H1 (cell line): ENCODE data around the gene GALNTL6. TPM values are rescaled to one million over a fixed set of nuclear protein-coding genes. Genes with fewer than 3 reads are reported as not detected.

Source experiments
- CTCF ChIA-PET: fragments of 300-600 bp; sonication (Branson Sonifier 250); formaldehyde crosslinking; loops from one replicate; lab custom pipeline; 2021; ENCODE audit not compliant: partially characterized antibody; lab: Charles Lee
- POLR2A ChIA-PET: fragments of 300-600 bp; sonication (Branson Sonifier 250); formaldehyde crosslinking; loops from one replicate; lab custom pipeline; 2021; ENCODE audit warnings: inconsistent platforms; ENCODE audit not compliant: partially characterized antibody; lab: Charles Lee
- DNase-seq, 2 experiments: peaks; one replicate each; pipeline versions ENCODE4 v3.0.0 to v3.0.0-alpha.2; 2010 to 2022; ENCODE audit warnings: low spot score in 2 of 2, low read depth in 1 of 2, mixed read lengths in 1 of 2
- FAIRE-seq: peaks from 2 replicates; lab custom pipeline; 2011; peaks lifted over from hg19 to GRCh38; lab: Jason Lieb, UNC
- H2AFZ ChIP-seq: 2 replicates; pipeline ENCODE4 v1.8.1; 2012; ENCODE audit warnings: low read length, inconsistent platforms
- H2AK5ac ChIP-seq: 2 replicates; pipeline ENCODE4 v1.6.1; 2013; ENCODE audit warnings: low read depth, low read length
- H2BK120ac ChIP-seq: replicated peaks from 2 replicates; pipeline ENCODE3; 2013; ENCODE audit warnings: low read depth, low read length, inconsistent platforms
- H2BK12ac ChIP-seq: 2 replicates; pipeline ENCODE4 v1.6.1; 2013; ENCODE audit warnings: low read depth, low read length
- H2BK15ac ChIP-seq: 2 replicates; pipeline ENCODE4 v1.6.1; 2013; ENCODE audit warnings: low read length
- H2BK20ac ChIP-seq: 2 replicates; pipeline ENCODE4 v1.6.1; 2013; ENCODE audit warnings: low read length
- H2BK5ac ChIP-seq: 2 replicates; pipeline ENCODE4 v1.6.1; 2013; ENCODE audit warnings: low read depth, low read length
- H3K14ac ChIP-seq: 2 replicates; pipeline ENCODE4 v1.6.1; 2013; ENCODE audit warnings: inconsistent platforms; ENCODE audit not compliant: insufficient read length
- H3K18ac ChIP-seq: 2 replicates; pipeline ENCODE4 v1.6.1; 2013; ENCODE audit warnings: low read length; ENCODE audit errors: extremely low read depth
- H3K23ac ChIP-seq: 2 replicates; pipeline ENCODE4 v1.6.1; 2013; ENCODE audit warnings: inconsistent platforms; ENCODE audit not compliant: insufficient read length
- H3K23me2 ChIP-seq: 2 replicates; pipeline ENCODE4 v1.6.1; 2013; ENCODE audit warnings: low read depth, low read length
- H3K27ac ChIP-seq: 2 replicates; pipeline ENCODE4 v1.6.1; 2011; ENCODE audit warnings: low read depth, low read length, inconsistent platforms
- H3K27me3 ChIP-seq, 4 experiments: replicated peaks in 1 of 4; 1 replicate in 1 of 4; 2 replicates in 3 of 4; pipeline versions ENCODE4 v1.6.1 to v1.8.1; 2011 to 2013; ENCODE audit warnings: low read length in 3 of 4, mild to moderate bottlenecking in 3 of 4, inconsistent platforms in 2 of 4, mixed read lengths in 2 of 4, moderate library complexity in 1 of 4; ENCODE audit not compliant: control insufficient read depth in 3 of 4, insufficient read depth in 3 of 4; ENCODE audit errors: extremely low read depth in 1 of 4
- H3K36me3 ChIP-seq, 4 experiments: 2 replicates each; pipeline versions ENCODE4 v1.6.1 to v1.8.1; 2011 to 2013; ENCODE audit warnings: mild to moderate bottlenecking in 4 of 4, low read length in 3 of 4, moderate library complexity in 2 of 4, control low read depth in 1 of 4, inconsistent platforms in 1 of 4; ENCODE audit not compliant: insufficient read depth in 4 of 4, control insufficient read depth in 2 of 4
- H3K4ac ChIP-seq: replicated peaks from 2 replicates; pipeline ENCODE3; 2013; ENCODE audit warnings: low read length, low read depth, mixed read lengths, inconsistent platforms; ENCODE audit not compliant: insufficient read length
- H3K4me1 ChIP-seq, 4 experiments: replicated peaks in 1 of 4; 1 replicate in 1 of 4; 2 replicates in 3 of 4; pipeline versions ENCODE4 v1.6.1 to v1.8.1; 2011 to 2013; ENCODE audit warnings: low read length in 3 of 4, inconsistent platforms in 2 of 4, mixed read lengths in 1 of 4; ENCODE audit not compliant: insufficient read depth in 4 of 4, control insufficient read depth in 3 of 4
- H3K4me2 ChIP-seq, 2 experiments: 2 replicates each; pipeline versions ENCODE4 v1.6.1 to v1.8.1; 2011 to 2013; ENCODE audit warnings: low read depth in 2 of 2, low read length in 2 of 2, control low read depth in 1 of 2, inconsistent platforms in 1 of 2, mild to moderate bottlenecking in 1 of 2; ENCODE audit not compliant: insufficient read depth in 1 of 2
- H3K4me3 ChIP-seq, 4 experiments: fragments of 200-600, 300-600 bp in 1 of 4; sonication (generic), shearing (Covaris generic), sonication (Bioruptor Twin) in 1 of 4; 2 replicates each; pipeline versions ENCODE4 v1.5.1 to v1.8.1; 2011 to 2016; ENCODE audit warnings: low read length in 4 of 4, low read depth in 3 of 4, control low read depth in 2 of 4, inconsistent platforms in 2 of 4, mild to moderate bottlenecking in 2 of 4, mixed read lengths in 1 of 4, moderate library complexity in 1 of 4; ENCODE audit not compliant: insufficient read depth in 2 of 4; ENCODE audit errors: extremely low read depth in 1 of 4
- H3K56ac ChIP-seq: replicated peaks from 2 replicates; pipeline ENCODE3; 2013; ENCODE audit warnings: low read depth, mild to moderate bottlenecking, mixed read lengths, low read length, inconsistent platforms; ENCODE audit not compliant: insufficient read length
- H3K79me1 ChIP-seq: 2 replicates; pipeline ENCODE4 v1.6.1; 2013; ENCODE audit warnings: low read depth, low read length, control low read depth
- H3K79me2 ChIP-seq, 2 experiments: 2 replicates each; pipeline versions ENCODE4 v1.6.1 to v1.8.1; 2012 to 2013; ENCODE audit warnings: low read length in 2 of 2, mild to moderate bottlenecking in 2 of 2, inconsistent platforms in 1 of 2; ENCODE audit not compliant: insufficient read depth in 2 of 2, control insufficient read depth in 1 of 2
- H3K9ac ChIP-seq, 4 experiments: replicated peaks in 1 of 4; 1 replicate in 1 of 4; 2 replicates in 3 of 4; pipeline versions ENCODE4 v1.6.1 to v1.8.1; 2011 to 2013; ENCODE audit warnings: low read depth in 3 of 4, low read length in 3 of 4, control low read depth in 2 of 4, mild to moderate bottlenecking in 2 of 4, moderate library complexity in 2 of 4, inconsistent platforms in 1 of 4; ENCODE audit errors: extremely low read depth in 1 of 4
- H3K9me3 ChIP-seq, 2 experiments: 2 replicates each; pipeline versions ENCODE4 v1.6.1 to v1.8.1; 2012 to 2013; ENCODE audit warnings: mild to moderate bottlenecking in 2 of 2, moderate library complexity in 2 of 2, control low read depth in 1 of 2, inconsistent platforms in 1 of 2, low read depth in 1 of 2, low read length in 1 of 2, mixed read lengths in 1 of 2; ENCODE audit not compliant: insufficient read depth in 2 of 2
- H4K20me1 ChIP-seq, 2 experiments: replicated peaks in 1 of 2; 2 replicates each; pipeline versions ENCODE3 to v1.8.1; 2011 to 2013; ENCODE audit warnings: inconsistent platforms in 2 of 2, low read length in 2 of 2, mild to moderate bottlenecking in 1 of 2; ENCODE audit not compliant: insufficient read depth in 2 of 2, control insufficient read depth in 1 of 2
- H4K5ac ChIP-seq: 2 replicates; pipeline ENCODE4 v1.6.1; 2013; ENCODE audit warnings: low read length, low read depth, mixed read lengths, inconsistent platforms; ENCODE audit not compliant: insufficient read length
- H4K8ac ChIP-seq: 2 replicates; pipeline ENCODE4 v1.8.0; 2013; ENCODE audit warnings: mild to moderate bottlenecking, moderate library complexity, low read length, inconsistent platforms; ENCODE audit not compliant: insufficient read depth; ENCODE audit errors: extremely low read depth
- H4K91ac ChIP-seq: replicated peaks from 2 replicates; pipeline ENCODE3; 2013; ENCODE audit warnings: low read length, mixed read lengths, inconsistent platforms; ENCODE audit not compliant: insufficient read length
- EZH2 ChIP-seq: fragments of 200-600 bp; sonication (generic); IDR thresholded peaks from 2 replicates; pipeline ENCODE4 v1.7.1; 2012; ENCODE audit warnings: low read depth, mild to moderate bottlenecking, moderate library complexity, low read length, inconsistent platforms; ENCODE audit not compliant: severe bottlenecking
- GABPA ChIP-seq: IDR thresholded peaks from 2 replicates; pipeline ENCODE4 v1.6.1; 2011; ENCODE audit warnings: mild to moderate bottlenecking, low read length, moderate library complexity, borderline replicate concordance; ENCODE audit not compliant: insufficient read depth
- KDM1A ChIP-seq: fragments of 200-600, 300-600 bp; sonication (generic); IDR thresholded peaks from 2 replicates; pipeline ENCODE4 v1.7.1; 2016; ENCODE audit warnings: mild to moderate bottlenecking, low read length, borderline replicate concordance
- KDM4A ChIP-seq: IDR thresholded peaks from one replicate; pipeline ENCODE4 v1.7.1; 2012; ENCODE audit warnings: low read depth, mild to moderate bottlenecking, moderate library complexity, low read length, inconsistent platforms; ENCODE audit not compliant: severe bottlenecking
- MAFK ChIP-seq: IDR thresholded peaks from 2 replicates; pipeline ENCODE4 v1.6.1; 2012; ENCODE audit warnings: low read depth, mild to moderate bottlenecking, improper control_type of control experiment, low read length
- MAX ChIP-seq: IDR thresholded peaks from 2 replicates; pipeline ENCODE4 v1.6.1; 2012; ENCODE audit warnings: inconsistent platforms
- POLR2A ChIP-seq, 2 experiments: IDR thresholded peaks; 1 replicate in 1 of 2; 2 replicates in 1 of 2; pipeline ENCODE4 v1.6.1; 2011; ENCODE audit warnings: low read depth in 2 of 2, low read length in 2 of 2, mild to moderate bottlenecking in 2 of 2; ENCODE audit errors: control extremely low read depth in 1 of 2
- RAD21 ChIP-seq, 2 experiments: IDR thresholded peaks in 1 of 2; conservative IDR thresholded peaks in 1 of 2; 2 replicates each; pipeline ENCODE4 v1.6.1; 2011; ENCODE audit warnings: low read depth in 2 of 2, low read length in 2 of 2, improper control_type of control experiment in 1 of 2, inconsistent platforms in 1 of 2, mild to moderate bottlenecking in 1 of 2, moderate library complexity in 1 of 2
- SAP30 ChIP-seq: fragments of 300-600 bp; sonication (generic); IDR thresholded peaks from 2 replicates; pipeline ENCODE4 v1.7.1; 2012; ENCODE audit warnings: low read length, moderate library complexity, mild to moderate bottlenecking, inconsistent platforms; ENCODE audit not compliant: insufficient read depth, insufficient replicate concordance
- SIN3A ChIP-seq, 2 experiments: IDR thresholded peaks in 1 of 2; conservative IDR thresholded peaks in 1 of 2; 2 replicates each; pipeline ENCODE4 v1.6.1; 2011 to 2012; ENCODE audit warnings: low read length in 2 of 2, improper control_type of control experiment in 1 of 2, low read depth in 1 of 2, mild to moderate bottlenecking in 1 of 2
- SP1 ChIP-seq: IDR thresholded peaks from 2 replicates; pipeline ENCODE4 v1.6.1; 2011; ENCODE audit warnings: low read depth, low read length
- TAF1 ChIP-seq: IDR thresholded peaks from 2 replicates; pipeline ENCODE4 v1.6.1; 2011; ENCODE audit warnings: mild to moderate bottlenecking, low read depth, low read length
- TEAD4 ChIP-seq: IDR thresholded peaks from 2 replicates; pipeline ENCODE4 v1.6.1; 2012; ENCODE audit warnings: low read depth, low read length, inconsistent platforms, mixed read lengths
- ZNF274 ChIP-seq: IDR thresholded peaks from 2 replicates; pipeline ENCODE4 v1.7.0; 2012; ENCODE audit warnings: low read length, borderline replicate concordance; ENCODE audit errors: extremely low read depth
- WGBS, 2 experiments: shearing (Covaris generic) in 1 of 2; methylation state at CpG; one replicate each; pipeline versions ENCODE4 v1.1.6 to v1.1.7; 2013 to 2015; ENCODE audit warnings: low lambda C conversion rate in 2 of 2, mixed read lengths in 2 of 2, inconsistent platforms in 1 of 2, low coverage in 1 of 2, missing lambda C conversion rate in 1 of 2; ENCODE audit not compliant: insufficient replicate concordance in 2 of 2, insufficient coverage in 1 of 2, insufficient read length in 1 of 2; ENCODE audit errors: extremely low coverage in 1 of 2, missing lambda C conversion rate in 1 of 2; 5-methylcytosine and 5-hydroxymethylcytosine counted together
- polyA plus RNA-seq, 7 experiments: library from polyadenylated mRNA; depleted of rRNA in 3 of 7; stranded (reverse) in 5 of 7; unstranded in 2 of 7; fragments of >200 nt in 5 of 7; fragments of 200-250 nt in 2 of 7; gene quantifications; 1 replicate in 5 of 7; 2 replicates in 1 of 7; 4 replicates in 1 of 7; pipeline versions ENCODE4 v1.2.1 to v1.2.3, GENCODE V29; 2011 to 2013; ENCODE audit warnings: missing spikeins in 2 of 7, mixed read lengths in 2 of 7
- total RNA-seq: library from RNA; stranded (reverse); fragmentation: NEBNext Ultra II Directional; extraction: Animal tissue kit (Norgen Biotek cat#: 25700); gene quantifications from 2 replicates; pipeline ENCODE4 v1.2.1, GENCODE V29; 2021

The GALNTL6 gene
- total and polyA plus RNA-seq, 2 of the 8 experiments (the other 6 are each of a cell fraction or from before 2014, with no cell fraction given), result 0.03 to 0.32 TPM

- Histone ChIP-seq H2BK15ac (no peak overlapping the region), H3K14ac (no peak overlapping the region), H3K36me3 (no peaks in the 10 kb centered on the region), H4K8ac (no peak overlapping the region), H3K18ac (no peak overlapping the region), H2BK120ac (no peak overlapping the region), H3K79me1 (no peaks in the 10 kb centered on the region), H3K4me2 (no peak overlapping the region), H3K4me1 (0 out of 7 replicates have a peak, but pooled peaks cover 0 to 2% (median 0%) of the 10 kb centered on the region in 4 experiments), H2AFZ (no peak overlapping the region), H2BK5ac (no peak overlapping the region), H2BK20ac (no peak overlapping the region), H3K79me2 (no peaks in the 10 kb centered on the region), H4K91ac (no peak overlapping the region), H2BK12ac (no peak overlapping the region), H2AK5ac (no peak overlapping the region), H3K4me3 (no peak overlapping the region), H4K20me1 (no peaks in the 10 kb centered on the region), H3K27me3 (no peaks in the 10 kb centered on the region), H3K9me3 (no peaks in the 10 kb centered on the region), H4K5ac (no peak overlapping the region), H3K23ac (no peak overlapping the region), H3K27ac (no peak overlapping the region), H3K4ac (no peak overlapping the region), H3K23me2 (no peaks in the 10 kb centered on the region), H3K56ac (no peak overlapping the region), H3K9ac (no peak overlapping the region)
- ChIA-PET CTCF (no interaction called here), POLR2A (no interaction called here)
- WGBS, 2 experiments, result 77% methylated on average over 2 of the region's 2 CpGs; no CpG with 5 or more reads in 1 of the 2 experiments
- DNase-seq, result no peak
- no peak for FAIRE-seq
- TF ChIP-seq SAP30 (no peak), POLR2A (IDR thresholded peaks at IDR 0.05; ENCODE audit: control extremely low read depth in 1 of 2, low read depth in 2 of 2, low read length in 2 of 2) (no peak), EZH2 (no peak), KDM1A (no peak), MAFK (no peak), TEAD4 (no peak), TAF1 (no peak), KDM4A (no peak), ZNF274 (no peak), RAD21 (IDR thresholded peaks at IDR 0.05 in 1 of 2, conservative IDR thresholded peaks at IDR 0.05 in 1 of 2; ENCODE audit: low read depth in 2 of 2, low read length in 2 of 2) (no peak), MAX (no peak), SIN3A (conservative IDR thresholded peaks at IDR 0.05 in 1 of 2, IDR thresholded peaks at IDR 0.05 in 1 of 2; ENCODE audit: low read depth in 1 of 2, low read length in 2 of 2) (no peak), GABPA (no peak), SP1 (no peak)
These were observed 597.9 kb downstream of the GALNTL6 start for GRCh38 chr4:172411149-172411548.
